HCT116 (cell line): ENCODE data around the gene DAGLA. TPM values are rescaled to one million over a fixed set of nuclear protein-coding genes. Genes with fewer than 3 reads are reported as not detected.
"Not testable (repeated sequence)": the region's sequence is repeated elsewhere in the genome, so short reads cannot be mapped to it uniquely, and the experiment has no call there.

Source experiments
- ATAC-seq: fragments of 200-7000 bp; cut with Tn5 transposase; 2 replicates; pipeline ENCODE4 v1.9.1; 2020; ENCODE audit warnings: mild to moderate bottlenecking, moderate library complexity
- BruUV-seq: library from RNA; stranded (reverse); fragments of 400-500 nt; replicated peaks from 2 replicates; lab custom pipeline; 2021; lab: Mats Ljungman, UMichigan
- CTCF ChIA-PET: fragments of 300-600 bp; sonication (Branson Sonifier 250); formaldehyde crosslinking; loops from one replicate; lab custom pipeline; 2021; ENCODE audit warnings: antibody characterized with exemption; lab: Charles Lee
- POLR2A ChIA-PET: fragments of 300-600, 350-600 bp; sonication (Branson Sonifier 250); formaldehyde crosslinking; loops from one replicate; lab custom pipeline; 2021; ENCODE audit warnings: antibody characterized with exemption; lab: Charles Lee
- RAD21 ChIA-PET, 2 experiments: fragments of 300-600 bp; sonication (Branson Sonifier 250); formaldehyde crosslinking; loops; one replicate each; lab custom pipeline; 2023; ENCODE audit warnings: low total read pairs in 2 of 2; ENCODE audit not compliant: uncharacterized antibody in 2 of 2, unreplicated experiment in 2 of 2, low non-redundant PET in 1 of 2; lab: Charles Lee
- DNase-seq: peaks from one replicate; pipeline ENCODE4 v3.0.0-alpha.2; 2010; ENCODE audit warnings: low read depth, low spot score
- H2AFZ ChIP-seq: fragments of 200-600 bp; shearing (Covaris generic), sonication (generic); 2 replicates; pipeline ENCODE4 v1.6.1; 2017; ENCODE audit warnings: low read depth, mixed run types, mixed read lengths, antibody characterized with exemption, low read length; ENCODE audit not compliant: poor library complexity, severe bottlenecking
- H3K27ac ChIP-seq: 2 replicates; pipeline ENCODE4 v1.5.1; 2012; ENCODE audit warnings: low read depth, low read length
- H3K27me3 ChIP-seq: fragments of 200-600 bp; sonication (generic); 2 replicates; pipeline ENCODE4 v1.6.1; 2016; ENCODE audit warnings: mixed run types, low read length, mixed read lengths; ENCODE audit not compliant: insufficient read depth
- H3K36me3 ChIP-seq, 2 experiments: fragments of 200-500 bp in 1 of 2; fragments of 200-600 bp in 1 of 2; sonication (Bioruptor generic) in 1 of 2; sonication (generic) in 1 of 2; 2 replicates each; pipeline versions ENCODE4 v1.5.1 to v1.6.1; 2014 to 2016; ENCODE audit warnings: low read length in 2 of 2, inconsistent platforms in 1 of 2, mixed read lengths in 1 of 2, mixed run types in 1 of 2; ENCODE audit not compliant: insufficient read depth in 2 of 2, control insufficient read depth in 1 of 2
- H3K4me1 ChIP-seq, 2 experiments: fragments of 200-600 bp in 1 of 2; sonication (generic) in 1 of 2; 2 replicates each; pipeline versions ENCODE4 v1.5.1 to v1.6.1; 2012 to 2017; ENCODE audit warnings: low read length in 2 of 2, inconsistent platforms in 1 of 2, mild to moderate bottlenecking in 1 of 2, mixed read lengths in 1 of 2, mixed run types in 1 of 2, moderate library complexity in 1 of 2; ENCODE audit not compliant: insufficient read depth in 2 of 2, control insufficient read depth in 1 of 2
- H3K4me2 ChIP-seq: fragments of 200-600 bp; sonication (generic); 2 replicates; pipeline ENCODE4 v1.6.1; 2017; ENCODE audit warnings: mixed run types, low read length, mixed read lengths
- H3K4me3 ChIP-seq, 2 experiments: fragments of 200-600 bp in 1 of 2; sonication (generic) in 1 of 2; replicated peaks in 1 of 2; 2 replicates each; pipeline ENCODE4 v1.5.1; 2011 to 2016; ENCODE audit warnings: low read length in 2 of 2, control low read depth in 1 of 2, low read depth in 1 of 2, mild to moderate bottlenecking in 1 of 2, mixed read lengths in 1 of 2, mixed run types in 1 of 2
- H3K79me2 ChIP-seq: fragments of 200-600 bp; sonication (generic); 2 replicates; pipeline ENCODE4 v1.6.1; 2017; ENCODE audit warnings: mild to moderate bottlenecking, mixed run types, low read length, moderate library complexity, mixed read lengths; ENCODE audit not compliant: insufficient read depth
- H3K9ac ChIP-seq: fragments of 200-600 bp; sonication (generic); 2 replicates; pipeline ENCODE4 v1.6.1; 2016; ENCODE audit warnings: low read length, mixed read lengths
- H3K9me2 ChIP-seq: fragments of 200-600 bp; sonication (generic), shearing (Covaris generic); 2 replicates; pipeline ENCODE4 v1.6.1; 2017; ENCODE audit warnings: mixed run types, mild to moderate bottlenecking, moderate library complexity; ENCODE audit not compliant: insufficient read depth
- H3K9me3 ChIP-seq, 2 experiments: fragments of 200-500 bp in 1 of 2; fragments of 200-600 bp in 1 of 2; sonication (Bioruptor generic) in 1 of 2; sonication (generic) in 1 of 2; 2 replicates each; pipeline ENCODE4 v1.6.1; 2014 to 2017; ENCODE audit warnings: low read length in 2 of 2, mixed read lengths in 2 of 2, inconsistent platforms in 1 of 2, low read depth in 1 of 2, mild to moderate bottlenecking in 1 of 2, mixed run types in 1 of 2, moderate library complexity in 1 of 2; ENCODE audit not compliant: control insufficient read depth in 1 of 2, insufficient read depth in 1 of 2
- H4K20me1 ChIP-seq: fragments of 200-600 bp; sonication (generic), shearing (Covaris generic); 2 replicates; pipeline ENCODE4 v1.6.1; 2017; ENCODE audit warnings: mixed run types, mild to moderate bottlenecking, moderate library complexity; ENCODE audit not compliant: insufficient read depth
- CBX3 ChIP-seq: IDR thresholded peaks from 2 replicates; pipeline ENCODE4 v1.6.1; 2012; ENCODE audit warnings: low read depth
- CEBPB ChIP-seq: IDR thresholded peaks from 2 replicates; pipeline ENCODE4 v1.6.1; 2012; ENCODE audit warnings: low read depth
- EZH2 ChIP-seq: fragments of 200-600 bp; sonication (generic); IDR thresholded peaks from 2 replicates; pipeline ENCODE4 v1.6.1; 2017; ENCODE audit warnings: antibody characterized with exemption, mixed run types
- EZH2phosphoT487 ChIP-seq: fragments of 200-600 bp; IDR thresholded peaks from 2 replicates; pipeline ENCODE4 v1.6.1; 2018; ENCODE audit warnings: antibody characterized with exemption, borderline replicate concordance
- POLR2A ChIP-seq: IDR thresholded peaks from 2 replicates; pipeline ENCODE4 v1.7.0; 2011; ENCODE audit warnings: borderline replicate concordance; ENCODE audit not compliant: insufficient read depth, insufficient read length; ENCODE audit errors: extremely low read depth
- RAD21 ChIP-seq: IDR thresholded peaks from 2 replicates; pipeline ENCODE4 v1.6.1; 2012; ENCODE audit warnings: low read depth, mild to moderate bottlenecking
- SIN3A ChIP-seq: IDR thresholded peaks from 2 replicates; pipeline ENCODE4 v1.6.1; 2012; ENCODE audit warnings: low read depth
- SP1 ChIP-seq: IDR thresholded peaks from 2 replicates; pipeline ENCODE4 v1.6.1; 2012; ENCODE audit warnings: low read depth
- YY1 ChIP-seq: IDR thresholded peaks from 2 replicates; pipeline ENCODE4 v1.6.1; 2011; ENCODE audit warnings: low read length, low read depth, moderate library complexity, mild to moderate bottlenecking; ENCODE audit not compliant: insufficient replicate concordance; ENCODE audit errors: extremely low read depth
- ZFX ChIP-seq: fragments of 450-650 bp; IDR thresholded peaks from 2 replicates; pipeline ENCODE4 v1.6.1; 2017
- ZNF274 ChIP-seq: fragments of 200-500 bp; sonication (Bioruptor generic); IDR thresholded peaks from 2 replicates; pipeline ENCODE4 v1.6.1; 2014; ENCODE audit warnings: mild to moderate bottlenecking, low read depth, low read length, inconsistent platforms
- intact Hi-C: fragments of 100-400 bp; cut with micrococcal nuclease; formaldehyde crosslinking; loops from 2 replicates; pipeline ENCODE4 v1.10.0; 2022
- total RNA-seq: library from RNA; stranded (reverse); gene quantifications from one replicate; pipeline ENCODE4 v1.2.1, GENCODE V29; 2021; ENCODE audit not compliant: unreplicated experiment
- TF ChIP-seq, protein P1 (sequence below), 3 experiments: fragments of 200-600 bp in 1 of 3; sonication (generic) in 1 of 3; IDR thresholded peaks in 2 of 3; conservative IDR thresholded peaks in 1 of 3; 2 replicates each; pipeline ENCODE4 v1.5.1; 2012 to 2017; ENCODE audit warnings: low read depth in 2 of 3, low read length in 2 of 3, antibody characterized with exemption in 1 of 3, borderline replicate concordance in 1 of 3, control low read depth in 1 of 3, mild to moderate bottlenecking in 1 of 3, mixed read lengths in 1 of 3, mixed run types in 1 of 3, moderate library complexity in 1 of 3; ENCODE audit not compliant: insufficient read depth in 1 of 3

The DAGLA gene
- total RNA-seq, 1 experiment from 2014 or later = 2.7 TPM

GRCh38 chr11:61670626-61671025 is 9.6 kb upstream of the DAGLA start:
- POLR2A ChIA-PET = no interaction called here
- TF ChIP-seq SIN3A (no peak), ZFX (no peak), EZH2 (no peak), YY1 (no peak), ZNF274 (no peak), CEBPB (no peak)

DNA sequence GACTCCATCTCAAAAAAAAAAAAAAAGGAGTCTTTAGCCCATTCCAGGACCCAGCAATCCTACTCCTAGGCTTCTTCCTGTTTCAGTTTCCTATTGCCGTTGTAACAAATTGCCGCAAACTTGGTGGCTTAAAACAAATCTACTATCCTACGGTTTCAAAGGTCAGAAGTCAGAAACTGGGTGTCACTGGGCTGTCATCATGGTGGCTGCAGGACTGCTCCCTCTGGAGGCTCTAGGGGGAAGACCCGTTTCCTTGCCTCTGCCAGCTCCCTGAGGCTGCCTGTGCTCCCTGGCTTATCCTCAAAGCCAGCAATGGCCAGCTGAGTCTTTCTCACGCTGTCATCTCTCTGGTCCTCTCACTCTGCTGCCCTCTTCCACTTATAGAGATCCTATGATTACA is 8.7 kb upstream of the DAGLA start:
- no peak for TF ChIP-seq SP1
- TF ChIP-seq, protein P1, sequence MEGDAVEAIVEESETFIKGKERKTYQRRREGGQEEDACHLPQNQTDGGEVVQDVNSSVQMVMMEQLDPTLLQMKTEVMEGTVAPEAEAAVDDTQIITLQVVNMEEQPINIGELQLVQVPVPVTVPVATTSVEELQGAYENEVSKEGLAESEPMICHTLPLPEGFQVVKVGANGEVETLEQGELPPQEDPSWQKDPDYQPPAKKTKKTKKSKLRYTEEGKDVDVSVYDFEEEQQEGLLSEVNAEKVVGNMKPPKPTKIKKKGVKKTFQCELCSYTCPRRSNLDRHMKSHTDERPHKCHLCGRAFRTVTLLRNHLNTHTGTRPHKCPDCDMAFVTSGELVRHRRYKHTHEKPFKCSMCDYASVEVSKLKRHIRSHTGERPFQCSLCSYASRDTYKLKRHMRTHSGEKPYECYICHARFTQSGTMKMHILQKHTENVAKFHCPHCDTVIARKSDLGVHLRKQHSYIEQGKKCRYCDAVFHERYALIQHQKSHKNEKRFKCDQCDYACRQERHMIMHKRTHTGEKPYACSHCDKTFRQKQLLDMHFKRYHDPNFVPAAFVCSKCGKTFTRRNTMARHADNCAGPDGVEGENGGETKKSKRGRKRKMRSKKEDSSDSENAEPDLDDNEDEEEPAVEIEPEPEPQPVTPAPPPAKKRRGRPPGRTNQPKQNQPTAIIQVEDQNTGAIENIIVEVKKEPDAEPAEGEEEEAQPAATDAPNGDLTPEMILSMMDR (IDR thresholded peaks at IDR 0.05 in 2 of 3, conservative IDR thresholded peaks at IDR 0.05 in 1 of 3; ENCODE audit: borderline replicate concordance in 1 of 3, insufficient read depth in 1 of 3, low read depth in 2 of 3, low read length in 2 of 3) = peak; percentile 22 to 68 (median 57); a peak in 5 of 6 replicates
- TF ChIP-seq EZH2 = no peak
- no peak for TF ChIP-seq CBX3
- peak; percentile 30 for TF ChIP-seq RAD21
- TF ChIP-seq EZH2phosphoT487 = no peak
- TF ChIP-seq POLR2A = no peak
- peaks cover 37% of the 10 kb centered on the region for H3K27me3 ChIP-seq
- ChIA-PET RAD21 (interaction anchor here in 1 of 2 experiments (0.5 kb wide), 1 partner anchor 58 kb away, joined by 3 read pairs; no protein-coding TSS in a partner anchor), POLR2A (no interaction called here), CTCF (interaction anchor here (0.8 to 2.0 kb wide), 5 partner anchors 8 to 62 kb away, joined by 3 to 6 read pairs (median 5); no protein-coding TSS in a partner anchor)
- H4K20me1 ChIP-seq = no peaks in the 10 kb centered on the region
- H3K4me3 ChIP-seq = no peak overlapping the region
- intact Hi-C loops = no loop called here
- no peaks in the 10 kb centered on the region; a peak in 1 of 4 replicates for H3K9me3 ChIP-seq
- DNase-seq (no peak), ATAC-seq (peak; percentile 95)
- no peaks in the 10 kb centered on the region for H3K9me2 ChIP-seq
- H3K9ac ChIP-seq = no peak overlapping the region
- no TSS peak for BruUV-seq
- no peak overlapping the region for H3K27ac ChIP-seq
- H3K4me2 ChIP-seq = no peak overlapping the region
- no peaks in the 10 kb centered on the region for H3K79me2 ChIP-seq
- no peaks in the 10 kb centered on the region for H3K36me3 ChIP-seq
- no peak overlapping the region for H2AFZ ChIP-seq
- 0 out of 4 replicates have a peak, but pooled peaks cover 0 to 4% of the 10 kb centered on the region in 2 experiments for H3K4me1 ChIP-seq

More at GRCh38 chr11:61670626-61671025, 9.6 kb upstream of the DAGLA start:
- no peaks in the 10 kb centered on the region for H4K20me1 ChIP-seq
- ATAC-seq (no peak), DNase-seq (no peak)
- no peak overlapping the region for H3K27ac ChIP-seq
- RAD21 ChIA-PET = no interaction called here
- no peaks in the 10 kb centered on the region; a peak in 1 of 4 replicates for H3K9me3 ChIP-seq
- no peaks in the 10 kb centered on the region for H3K36me3 ChIP-seq
- H3K4me2 ChIP-seq = no peak overlapping the region
- no peaks in the 10 kb centered on the region for H3K79me2 ChIP-seq
- BruUV-seq = no TSS peak
- 0 out of 4 replicates have a peak, but pooled peaks cover 0 to 4% of the 10 kb centered on the region in 2 experiments for H3K4me1 ChIP-seq
- CTCF ChIA-PET = interaction anchor here (2.0 kb wide), 1 partner anchor 17 kb away, joined by 6 read pairs; no protein-coding TSS in a partner anchor
- intact Hi-C loops = no loop called here
- peaks cover 28% of the 10 kb centered on the region; the same call in 1 of the 2 replicates for H3K27me3 ChIP-seq
- no peaks in the 10 kb centered on the region for H3K9me2 ChIP-seq
- no peak overlapping the region for H3K4me3 ChIP-seq
- no peak overlapping the region for H2AFZ ChIP-seq
- H3K9ac ChIP-seq = no peak overlapping the region

- H3K9ac ChIP-seq, ATAC-seq, CTCF ChIA-PET, intact Hi-C loops, H3K9me3 ChIP-seq, POLR2A ChIA-PET, H3K4me3 ChIP-seq, H3K9me2 ChIP-seq, H2AFZ ChIP-seq, H3K36me3 ChIP-seq, H3K4me1 ChIP-seq, H3K27ac ChIP-seq, H3K79me2 ChIP-seq, DNase-seq, RAD21 ChIA-PET, H3K4me2 ChIP-seq, BruUV-seq, H4K20me1 ChIP-seq: not testable (repeated sequence)
- H3K27me3 ChIP-seq = peaks cover 38% of the 10 kb centered on the region
These were observed 6.2 kb upstream of the DAGLA start for GRCh38 chr11:61673946-61674467.
